GM12872 (cell line): ENCODE data around the gene STX19.

Experiments
- CTCF ChIP-seq: IDR thresholded peaks from 3 replicates; pipeline ENCODE4 v1.5.1; 2011; ENCODE audit warnings: low read depth, mild to moderate bottlenecking, low read length, moderate library complexity; ENCODE audit not compliant: insufficient read depth

Gene STX19

GRCh38 chr3:93969443-93969842 is 59.0 kb downstream of the STX19 start:
- no peak for TF ChIP-seq CTCF
